IMR-90 (cell line): Measurements from ENCODE around the gene DENND1A.

Source experiments
- BHLHE40 ChIP-seq: fragments of 150-350 bp; IDR thresholded peaks from 2 replicates; pipeline ENCODE4 v1.6.1; 2016; ENCODE audit warnings: mild to moderate bottlenecking, low read depth, low read length
- CTCF ChIP-seq: conservative IDR thresholded peaks from 2 replicates; pipeline ENCODE4 v1.5.1; 2012; ENCODE audit warnings: mild to moderate bottlenecking, low read depth, low read length, improper control_type of control experiment
- MAFK ChIP-seq: IDR thresholded peaks from 2 replicates; pipeline ENCODE4 v1.6.1; 2012; ENCODE audit warnings: low read depth, low read length, improper control_type of control experiment
- MAZ ChIP-seq: IDR thresholded peaks from 2 replicates; pipeline ENCODE4 v1.6.1; 2012; ENCODE audit warnings: low read depth, mild to moderate bottlenecking, low read length, improper control_type of control experiment, moderate library complexity, borderline replicate concordance
- MXI1 ChIP-seq: IDR thresholded peaks from 2 replicates; pipeline ENCODE4 v1.6.1; 2012; ENCODE audit warnings: low read depth, mild to moderate bottlenecking, low read length, moderate library complexity, borderline replicate concordance
- POLR2A ChIP-seq: IDR thresholded peaks from 2 replicates; pipeline ENCODE4 v1.6.1; 2012; ENCODE audit warnings: mild to moderate bottlenecking, low read depth, low read length
- RFX5 ChIP-seq: IDR thresholded peaks from 2 replicates; pipeline ENCODE4 v1.8.0; 2012; ENCODE audit warnings: low read depth, mild to moderate bottlenecking, low read length, moderate library complexity
- SMC3 ChIP-seq: fragments of 150-350 bp; IDR thresholded peaks from 2 replicates; pipeline ENCODE4 v1.6.1; 2016; ENCODE audit warnings: low read depth, mild to moderate bottlenecking, antibody characterized with exemption, low read length, moderate library complexity
- USF2 ChIP-seq: fragments of 150-350 bp; IDR thresholded peaks from 2 replicates; pipeline ENCODE4 v1.6.1; 2017; ENCODE audit warnings: mild to moderate bottlenecking, antibody characterized with exemption, low read length, low read depth

DNA sequence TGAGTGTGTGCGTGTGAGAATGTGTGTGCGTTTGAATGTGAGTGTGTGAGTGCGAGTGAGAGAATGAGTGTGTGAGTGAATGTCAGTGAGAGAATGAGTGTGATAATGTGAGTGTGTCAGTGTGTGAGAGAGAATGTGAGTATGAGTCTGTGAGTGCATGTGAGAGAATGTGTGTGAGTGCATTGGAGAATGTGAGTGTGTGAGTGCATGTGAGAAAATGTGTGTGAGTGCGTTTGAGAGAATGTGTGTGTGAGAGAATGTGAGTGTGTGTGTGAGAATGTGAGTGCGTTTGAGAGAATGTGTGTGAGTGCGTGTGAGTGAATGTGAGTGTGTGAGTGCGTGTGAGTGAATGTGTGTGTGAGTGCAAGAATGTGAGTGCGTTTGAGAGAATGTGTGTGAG, 42.7 kb upstream of the DENND1A start:
- TF ChIP-seq CTCF (no peak), SMC3 (no peak), MXI1 (no peak), POLR2A (no peak), RFX5 (no peak), BHLHE40 (no peak), USF2 (no peak), MAZ (no peak), MAFK (no peak)
